ENCODE data around the gene DDRGK1. TPM values are rescaled to one million over a fixed set of nuclear protein-coding genes. Genes with fewer than 3 reads are reported as not detected.

Gene DDRGK1
- total and polyA plus RNA-seq, 2 of the 4 experiments (the other 2 are of a cell fraction) = 12.2 to 29.6 TPM

DNA sequence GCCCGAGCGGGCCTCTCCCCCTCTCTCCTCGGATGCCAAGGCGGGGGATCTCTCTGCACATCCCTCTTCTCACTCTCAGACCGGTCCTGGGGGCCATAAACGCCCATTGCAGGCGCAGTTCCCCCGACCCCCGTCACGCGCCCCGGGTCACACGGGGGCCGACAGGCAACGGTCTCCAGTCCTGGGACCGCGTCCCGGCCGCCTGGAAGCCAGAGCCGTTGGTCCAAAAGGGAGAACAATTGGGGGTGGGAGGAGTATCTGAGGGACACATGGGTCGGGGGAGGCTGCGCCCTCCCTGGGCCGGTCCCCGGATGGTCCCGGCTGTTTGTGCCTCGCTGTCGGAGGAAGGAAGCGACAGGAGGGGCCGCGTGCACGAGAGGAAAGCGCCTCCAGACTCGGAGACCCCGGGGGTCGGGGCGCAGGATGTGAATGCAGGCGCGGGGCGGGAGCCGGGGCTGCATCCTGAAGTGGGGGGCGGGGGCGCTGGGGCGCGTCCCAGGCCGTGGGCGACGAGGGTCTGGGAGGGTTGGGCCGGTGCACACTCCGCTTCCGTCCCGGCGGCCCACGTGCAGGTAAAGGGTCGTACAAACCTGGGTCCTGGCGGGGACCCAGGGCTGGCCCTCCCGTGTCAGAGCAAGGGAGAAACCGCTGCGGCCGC, 33.6 kb upstream of the DDRGK1 start:
- Histone ChIP-seq H3K9me1 (ENCODE audit: insufficient read depth, low read length) (no peaks in the 10 kb centered on the region), H2AFZ (replicated peaks; ENCODE audit: low read length, poor library complexity) (peak overlapping the region; percentile 92), H2BK120ac (ENCODE audit: low read depth, low read length) (no peak overlapping the region), H2BK20ac (ENCODE audit: low read depth, low read length) (no peak overlapping the region), H2BK5ac (ENCODE audit: low read depth, low read length, poor library complexity, severe bottlenecking) (no peak overlapping the region), H2AK9ac (replicated peaks; ENCODE audit: low read depth, low read length, poor library complexity) (peak overlapping the region; percentile 70), H4K91ac (ENCODE audit: insufficient read depth, low read depth, low read length) (no peak overlapping the region), H2AK5ac (ENCODE audit: low read depth, low read length) (no peak overlapping the region), H2BK15ac (ENCODE audit: low read depth, low read length) (no peak overlapping the region), H4K5ac (ENCODE audit: low read depth, low read length) (no peak overlapping the region), H3K9me3 (ENCODE audit: control insufficient read depth, insufficient read depth, low read length) (no peaks in the 10 kb centered on the region), H3K14ac (replicated peaks; ENCODE audit: low read depth, low read length) (no peak overlapping the region), H3K27me3 (ENCODE audit: control insufficient read depth, insufficient read depth, low read length) (peaks cover 36% of the 10 kb centered on the region), H3K4ac (ENCODE audit: low read depth, low read length) (no peak overlapping the region), H3K18ac (ENCODE audit: low read depth, low read length) (no peak overlapping the region), H3K27ac (ENCODE audit: insufficient read depth, low read length) (no peak overlapping the region), H3K4me1 (ENCODE audit: control insufficient read depth, insufficient read depth, low read length) (no peaks in the 10 kb centered on the region; the same call in 1 of the 2 replicates), H4K8ac (ENCODE audit: low read depth in 2 of 2, low read length in 2 of 2) (no peak overlapping the region), H4K20me1 (ENCODE audit: insufficient read depth, low read length) (peaks cover 4% of the 10 kb centered on the region; the same call in 1 of the 2 replicates), H3K56ac (ENCODE audit: extremely low read depth, insufficient read depth, low read length) (no peak overlapping the region), H3K23ac (ENCODE audit: low read depth, low read length) (no peak overlapping the region), H3K4me2 (ENCODE audit: low read depth, low read length) (peak overlapping the region; percentile 43), H3K9ac (ENCODE audit: low read depth, low read length) (no peak overlapping the region), H3K4me3 (ENCODE audit: insufficient read depth, low read depth, low read length) (peak overlapping the region; percentile 64), H3K36me3 (ENCODE audit: control insufficient read depth, insufficient read depth, low read length) (no peaks in the 10 kb centered on the region), H3K79me1 (ENCODE audit: low read depth in 1 of 2, low read length in 2 of 2) (no peaks in the 10 kb centered on the region)
- dilution Hi-C loops (cut with HindIII; ENCODE audit: low sequenced_read_pairs, unreplicated experiment) (no loop called here), in situ Hi-C loops (cut with MboI; ENCODE audit: low sequenced_read_pairs) (no loop called here), intact Hi-C loops (cut with micrococcal nuclease) (no loop called here)
- WGBS, 2 experiments (ENCODE audit: extremely low coverage in 2 of 2, insufficient read length in 1 of 2) = 2% methylated on average over 19 of the region's 59 CpGs; no CpG with 5 or more reads in 1 of the 2 experiments
- DNase-seq (no peak), ATAC-seq (ENCODE audit: low read depth) (no peak)
- BruUV-seq (replicated peaks) = no TSS peak
- CTCF ChIA-PET = no interaction called here
- TF ChIP-seq MXI1 (IDR thresholded peaks at IDR 0.05; ENCODE audit: borderline replicate concordance, low read depth, low read length) (no peak), SMC3 (IDR thresholded peaks at IDR 0.05; ENCODE audit: low read depth, low read length) (no peak), CEBPB (IDR thresholded peaks at IDR 0.05; ENCODE audit: low read depth, low read length) (no peak), NFE2L2 (IDR thresholded peaks at IDR 0.05; ENCODE audit: low read depth, low read length) (no peak), FOS (IDR thresholded peaks at IDR 0.05; ENCODE audit: low read depth, low read length) (no peak), MAFK (IDR thresholded peaks at IDR 0.05; ENCODE audit: low read depth, low read length) (no peak), BHLHE40 (IDR thresholded peaks at IDR 0.05; ENCODE audit: low read depth, low read length) (no peak), RFX5 (IDR thresholded peaks at IDR 0.05; ENCODE audit: low read depth, low read length) (no peak), RAD21 (IDR thresholded peaks at IDR 0.05; ENCODE audit: low read length) (no peak), MAZ (IDR thresholded peaks at IDR 0.05; ENCODE audit: borderline replicate concordance, low read depth, low read length) (no peak), RCOR1 (IDR thresholded peaks at IDR 0.05; ENCODE audit: insufficient replicate concordance, low read length) (no peak), POLR2A (IDR thresholded peaks at IDR 0.05; ENCODE audit: low read depth, low read length) (no peak)
- TF ChIP-seq, protein P1, sequence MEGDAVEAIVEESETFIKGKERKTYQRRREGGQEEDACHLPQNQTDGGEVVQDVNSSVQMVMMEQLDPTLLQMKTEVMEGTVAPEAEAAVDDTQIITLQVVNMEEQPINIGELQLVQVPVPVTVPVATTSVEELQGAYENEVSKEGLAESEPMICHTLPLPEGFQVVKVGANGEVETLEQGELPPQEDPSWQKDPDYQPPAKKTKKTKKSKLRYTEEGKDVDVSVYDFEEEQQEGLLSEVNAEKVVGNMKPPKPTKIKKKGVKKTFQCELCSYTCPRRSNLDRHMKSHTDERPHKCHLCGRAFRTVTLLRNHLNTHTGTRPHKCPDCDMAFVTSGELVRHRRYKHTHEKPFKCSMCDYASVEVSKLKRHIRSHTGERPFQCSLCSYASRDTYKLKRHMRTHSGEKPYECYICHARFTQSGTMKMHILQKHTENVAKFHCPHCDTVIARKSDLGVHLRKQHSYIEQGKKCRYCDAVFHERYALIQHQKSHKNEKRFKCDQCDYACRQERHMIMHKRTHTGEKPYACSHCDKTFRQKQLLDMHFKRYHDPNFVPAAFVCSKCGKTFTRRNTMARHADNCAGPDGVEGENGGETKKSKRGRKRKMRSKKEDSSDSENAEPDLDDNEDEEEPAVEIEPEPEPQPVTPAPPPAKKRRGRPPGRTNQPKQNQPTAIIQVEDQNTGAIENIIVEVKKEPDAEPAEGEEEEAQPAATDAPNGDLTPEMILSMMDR (conservative IDR thresholded peaks at IDR 0.05; ENCODE audit: low read depth, low read length) = no peak
- TF ChIP-seq, protein P2, sequence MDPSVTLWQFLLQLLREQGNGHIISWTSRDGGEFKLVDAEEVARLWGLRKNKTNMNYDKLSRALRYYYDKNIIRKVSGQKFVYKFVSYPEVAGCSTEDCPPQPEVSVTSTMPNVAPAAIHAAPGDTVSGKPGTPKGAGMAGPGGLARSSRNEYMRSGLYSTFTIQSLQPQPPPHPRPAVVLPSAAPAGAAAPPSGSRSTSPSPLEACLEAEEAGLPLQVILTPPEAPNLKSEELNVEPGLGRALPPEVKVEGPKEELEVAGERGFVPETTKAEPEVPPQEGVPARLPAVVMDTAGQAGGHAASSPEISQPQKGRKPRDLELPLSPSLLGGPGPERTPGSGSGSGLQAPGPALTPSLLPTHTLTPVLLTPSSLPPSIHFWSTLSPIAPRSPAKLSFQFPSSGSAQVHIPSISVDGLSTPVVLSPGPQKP (IDR thresholded peaks at IDR 0.05; ENCODE audit: borderline replicate concordance, low read depth, low read length) = no peak
- TF ChIP-seq, protein P3, sequence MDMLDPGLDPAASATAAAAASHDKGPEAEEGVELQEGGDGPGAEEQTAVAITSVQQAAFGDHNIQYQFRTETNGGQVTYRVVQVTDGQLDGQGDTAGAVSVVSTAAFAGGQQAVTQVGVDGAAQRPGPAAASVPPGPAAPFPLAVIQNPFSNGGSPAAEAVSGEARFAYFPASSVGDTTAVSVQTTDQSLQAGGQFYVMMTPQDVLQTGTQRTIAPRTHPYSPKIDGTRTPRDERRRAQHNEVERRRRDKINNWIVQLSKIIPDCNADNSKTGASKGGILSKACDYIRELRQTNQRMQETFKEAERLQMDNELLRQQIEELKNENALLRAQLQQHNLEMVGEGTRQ (IDR thresholded peaks at IDR 0.05; ENCODE audit: low read depth, low read length) = no peak
- POLR2A ChIA-PET (ENCODE audit: unreplicated experiment) = no interaction called here

Measured in IMR-90 (cell line).